K562 (cell line): ENCODE results near the gene SZT2. TPM values are rescaled to one million over a fixed set of nuclear protein-coding genes. Genes with fewer than 3 reads are reported as not detected.

Experiments
- ATF1 ChIP-seq, 2 experiments: fragments of 450-650 bp in 1 of 2; IDR thresholded peaks; 2 replicates each; pipeline ENCODE4 v1.6.1; 2016; ENCODE audit warnings: missing compliant biosample characterization in 1 of 2, missing genetic modification characterization in 1 of 2
- CBX2 ChIP-seq: fragments of 200-600 bp; sonication (generic); IDR thresholded peaks from one replicate; pipeline ENCODE4 v1.6.1; 2012; ENCODE audit warnings: mild to moderate bottlenecking, low read length, inconsistent platforms; ENCODE audit not compliant: insufficient read depth, poor library complexity, severe bottlenecking
- FOXA3 ChIP-seq, 2 experiments: fragments of 450-650 bp in 1 of 2; sonication (generic) in 1 of 2; formaldehyde crosslinking; IDR thresholded peaks in 1 of 2; conservative IDR thresholded peaks in 1 of 2; 2 replicates each; pipeline versions ENCODE4 v1.4.0 to v1.8.0; 2020 to 2022; ENCODE audit warnings: mild to moderate bottlenecking in 2 of 2, missing genetic modification reagents in 1 of 2
- HDAC3 ChIP-seq: fragments of 450-650 bp; IDR thresholded peaks from 2 replicates; pipeline ENCODE4 v1.6.1; 2018; ENCODE audit warnings: borderline replicate concordance, mild to moderate bottlenecking, moderate library complexity; ENCODE audit not compliant: partially characterized antibody
- HOXB6 ChIP-seq: fragments of 250-450 bp; sonication (Bioruptor Pico); IDR thresholded peaks from 2 replicates; pipeline ENCODE4 v1.5.1; 2022; ENCODE audit warnings: mild to moderate bottlenecking, borderline replicate concordance
- LARP7 ChIP-seq: fragments of 450-650 bp; IDR thresholded peaks from 2 replicates; pipeline ENCODE4 v1.6.1; 2016
- NFRKB ChIP-seq: fragments of 450-650 bp; IDR thresholded peaks from 2 replicates; pipeline ENCODE4 v1.6.1; 2016; ENCODE audit warnings: low read depth
- PKNOX1 ChIP-seq: fragments of 450-650 bp; IDR thresholded peaks from 2 replicates; pipeline ENCODE4 v1.6.1; 2016
- POU5F1 ChIP-seq: fragments of 150-350 bp; IDR thresholded peaks from 2 replicates; pipeline ENCODE4 v1.6.1; 2014; ENCODE audit warnings: borderline replicate concordance, low read length, low read depth, mild to moderate bottlenecking; ENCODE audit not compliant: partially characterized antibody
- SETDB1 ChIP-seq: IDR thresholded peaks from one replicate; pipeline ENCODE4 v1.6.1; 2012; ENCODE audit warnings: low read length, control low read depth, inconsistent platforms
- SMAD3 ChIP-seq: fragments of 450-650 bp; formaldehyde crosslinking; conservative IDR thresholded peaks from 2 replicates; pipeline ENCODE4 v1.4.0; 2020; ENCODE audit warnings: mild to moderate bottlenecking
- STAT5B ChIP-seq: fragments of 250-450 bp; sonication (Bioruptor Pico); IDR thresholded peaks from 2 replicates; pipeline ENCODE4 v1.8.0; 2021; ENCODE audit warnings: mild to moderate bottlenecking, inconsistent platforms
- TAF15 ChIP-seq: fragments of 200-400 bp; formaldehyde crosslinking; IDR thresholded peaks from 2 replicates; pipeline ENCODE4 v1.6.1; 2017; ENCODE audit warnings: mild to moderate bottlenecking, low read depth, low read length, moderate library complexity
- TARDBP ChIP-seq: fragments of 450-650 bp; IDR thresholded peaks from 2 replicates; pipeline ENCODE4 v1.6.1; 2016
- ZBTB7A ChIP-seq: IDR thresholded peaks from 2 replicates; pipeline ENCODE4 v1.6.1; 2011; ENCODE audit warnings: low read depth, mild to moderate bottlenecking, low read length, moderate library complexity, borderline replicate concordance; ENCODE audit not compliant: control insufficient read depth
- ZNF395 ChIP-seq: fragments of 200-800 bp; sonication (Bioruptor generic); IDR thresholded peaks from 2 replicates; pipeline ENCODE4 v1.6.1; 2017; ENCODE audit warnings: missing genetic modification characterization, missing compliant biosample characterization
- ZNF408 ChIP-seq: fragments of 250-450 bp; sonication (Bioruptor Pico); IDR thresholded peaks from 2 replicates; pipeline ENCODE4 v1.4.0; 2020; ENCODE audit warnings: low read depth, mild to moderate bottlenecking, moderate library complexity
- ZNF655 ChIP-seq: fragments of 250-450 bp; sonication (Bioruptor Pico); IDR thresholded peaks from 2 replicates; pipeline ENCODE4 v1.5.0; 2021
- ZNF696 ChIP-seq: fragments of 250-450 bp; sonication (Bioruptor Pico); conservative IDR thresholded peaks from 2 replicates; pipeline ENCODE4 v1.4.0; 2020; ENCODE audit warnings: mild to moderate bottlenecking, moderate library complexity
- ZZZ3 ChIP-seq: fragments of 450-650 bp; IDR thresholded peaks from 2 replicates; pipeline ENCODE4 v1.6.1; 2016; ENCODE audit warnings: antibody characterized with exemption, mild to moderate bottlenecking, moderate library complexity
- polyA plus RNA-seq, 8 experiments: library from polyadenylated mRNA; depleted of rRNA in 4 of 8; stranded (reverse) in 5 of 8; unstranded in 3 of 8; fragments of >200 nt; fragmentation: Nextera tagmentation in 2 of 8; fragmentation: Illumina TruSeq in 1 of 8; extraction: Ambion mirVana in 2 of 8; extraction: Trizol in 1 of 8; gene quantifications; 2 replicates each; pipeline versions ENCODE4 v1.2.1 to v1.2.3, GENCODE V29; 2011 to 2014; ENCODE audit warnings: inconsistent platforms in 1 of 8, missing spikeins in 1 of 8
- total RNA-seq, 7 experiments: library from RNA; depleted of rRNA in 6 of 7; stranded (reverse); fragments of >200 nt in 6 of 7; fragmentation: Illumina TruSeq in 2 of 7; extraction: Trizol in 2 of 7; gene quantifications; 2 replicates each; pipeline versions ENCODE4 v1.2.1 to v1.2.3, GENCODE V29; 2011 to 2021; ENCODE audit warnings: low replicate concordance in 1 of 7
- TF ChIP-seq, protein P1 (sequence below): fragments of 250-450 bp; sonication (Bioruptor Pico); IDR thresholded peaks from 2 replicates; pipeline ENCODE4 v1.6.1; 2021; ENCODE audit warnings: mild to moderate bottlenecking
- TF ChIP-seq, protein P2 (sequence below): fragments of 150-350 bp; conservative IDR thresholded peaks from 2 replicates; pipeline ENCODE4 v1.6.1; 2014; ENCODE audit warnings: low read length

Gene SZT2
- total and polyA plus RNA-seq, 9 of the 15 experiments (the other 6 are each of a cell fraction or from before 2014, with no cell fraction given), result 0.88 to 31.0 (median 12.8) TPM

GRCh38 chr1:43358121-43358745 lies 31.5 kb upstream of the SZT2 start (continued):
- no peak for TF ChIP-seq CBX2
- TF ChIP-seq, protein P1, sequence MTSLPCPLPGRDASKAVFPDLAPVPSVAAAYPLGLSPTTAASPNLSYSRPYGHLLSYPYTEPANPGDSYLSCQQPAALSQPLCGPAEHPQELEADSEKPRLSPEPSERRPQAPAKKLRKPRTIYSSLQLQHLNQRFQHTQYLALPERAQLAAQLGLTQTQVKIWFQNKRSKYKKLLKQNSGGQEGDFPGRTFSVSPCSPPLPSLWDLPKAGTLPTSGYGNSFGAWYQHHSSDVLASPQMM (CRISPR knock-in tag), result no peak
- TF ChIP-seq ZZZ3, result no peak
- no peak for TF ChIP-seq HOXB6 (CRISPR knock-in tag)
- TF ChIP-seq, protein P2, sequence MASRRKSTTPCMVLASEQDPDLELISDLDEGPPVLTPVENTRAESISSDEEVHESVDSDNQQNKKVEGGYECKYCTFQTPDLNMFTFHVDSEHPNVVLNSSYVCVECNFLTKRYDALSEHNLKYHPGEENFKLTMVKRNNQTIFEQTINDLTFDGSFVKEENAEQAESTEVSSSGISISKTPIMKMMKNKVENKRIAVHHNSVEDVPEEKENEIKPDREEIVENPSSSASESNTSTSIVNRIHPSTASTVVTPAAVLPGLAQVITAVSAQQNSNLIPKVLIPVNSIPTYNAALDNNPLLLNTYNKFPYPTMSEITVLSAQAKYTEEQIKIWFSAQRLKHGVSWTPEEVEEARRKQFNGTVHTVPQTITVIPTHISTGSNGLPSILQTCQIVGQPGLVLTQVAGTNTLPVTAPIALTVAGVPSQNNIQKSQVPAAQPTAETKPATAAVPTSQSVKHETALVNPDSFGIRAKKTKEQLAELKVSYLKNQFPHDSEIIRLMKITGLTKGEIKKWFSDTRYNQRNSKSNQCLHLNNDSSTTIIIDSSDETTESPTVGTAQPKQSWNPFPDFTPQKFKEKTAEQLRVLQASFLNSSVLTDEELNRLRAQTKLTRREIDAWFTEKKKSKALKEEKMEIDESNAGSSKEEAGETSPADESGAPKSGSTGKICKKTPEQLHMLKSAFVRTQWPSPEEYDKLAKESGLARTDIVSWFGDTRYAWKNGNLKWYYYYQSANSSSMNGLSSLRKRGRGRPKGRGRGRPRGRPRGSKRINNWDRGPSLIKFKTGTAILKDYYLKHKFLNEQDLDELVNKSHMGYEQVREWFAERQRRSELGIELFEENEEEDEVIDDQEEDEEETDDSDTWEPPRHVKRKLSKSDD, result no peak
- no peak for TF ChIP-seq FOXA3 (CRISPR knock-in tag; conservative IDR thresholded peaks at IDR 0.05 in 1 of 2, IDR thresholded peaks at IDR 0.05 in 1 of 2)
- TF ChIP-seq ZNF655 (CRISPR knock-in tag), result no peak
- TF ChIP-seq HDAC3, result no peak
- TF ChIP-seq ZBTB7A, result no peak; the same call in 1 of the 2 replicates
- no peak for TF ChIP-seq PKNOX1
- TF ChIP-seq ZNF395 (CRISPR knock-in tag), result no peak
- no peak for TF ChIP-seq LARP7
- no peak for TF ChIP-seq ATF1 (CRISPR knock-in tag; IDR thresholded peaks at IDR 0.05)
- no peak for TF ChIP-seq ATF1 (tag; IDR thresholded peaks at IDR 0.05)
- no peak for TF ChIP-seq POU5F1
- TF ChIP-seq SMAD3 (CRISPR knock-in tag), result no peak
- TF ChIP-seq TARDBP, result no peak
- TF ChIP-seq ZNF408 (CRISPR knock-in tag), result no peak
- no peak for TF ChIP-seq TAF15
- TF ChIP-seq SETDB1, result no peak
- no peak for TF ChIP-seq ZNF696 (CRISPR knock-in tag)
- peak; percentile 69 for TF ChIP-seq NFRKB
- TF ChIP-seq STAT5B (CRISPR knock-in tag), result no peak
